DMS79 treated with DMSO at 0.1 percent for 48 hours (cell line): ENCODE data around the gene AHDC1.
"Not testable (repeated sequence)": the region's sequence is repeated elsewhere in the genome, so short reads cannot be mapped to it uniquely, and the experiment has no call there.

ENCODE experiments used
- DNase-seq: peaks from one replicate; lab custom pipeline; 2025; lab: John Stamatoyannopoulos, UW

The AHDC1 gene

DNA sequence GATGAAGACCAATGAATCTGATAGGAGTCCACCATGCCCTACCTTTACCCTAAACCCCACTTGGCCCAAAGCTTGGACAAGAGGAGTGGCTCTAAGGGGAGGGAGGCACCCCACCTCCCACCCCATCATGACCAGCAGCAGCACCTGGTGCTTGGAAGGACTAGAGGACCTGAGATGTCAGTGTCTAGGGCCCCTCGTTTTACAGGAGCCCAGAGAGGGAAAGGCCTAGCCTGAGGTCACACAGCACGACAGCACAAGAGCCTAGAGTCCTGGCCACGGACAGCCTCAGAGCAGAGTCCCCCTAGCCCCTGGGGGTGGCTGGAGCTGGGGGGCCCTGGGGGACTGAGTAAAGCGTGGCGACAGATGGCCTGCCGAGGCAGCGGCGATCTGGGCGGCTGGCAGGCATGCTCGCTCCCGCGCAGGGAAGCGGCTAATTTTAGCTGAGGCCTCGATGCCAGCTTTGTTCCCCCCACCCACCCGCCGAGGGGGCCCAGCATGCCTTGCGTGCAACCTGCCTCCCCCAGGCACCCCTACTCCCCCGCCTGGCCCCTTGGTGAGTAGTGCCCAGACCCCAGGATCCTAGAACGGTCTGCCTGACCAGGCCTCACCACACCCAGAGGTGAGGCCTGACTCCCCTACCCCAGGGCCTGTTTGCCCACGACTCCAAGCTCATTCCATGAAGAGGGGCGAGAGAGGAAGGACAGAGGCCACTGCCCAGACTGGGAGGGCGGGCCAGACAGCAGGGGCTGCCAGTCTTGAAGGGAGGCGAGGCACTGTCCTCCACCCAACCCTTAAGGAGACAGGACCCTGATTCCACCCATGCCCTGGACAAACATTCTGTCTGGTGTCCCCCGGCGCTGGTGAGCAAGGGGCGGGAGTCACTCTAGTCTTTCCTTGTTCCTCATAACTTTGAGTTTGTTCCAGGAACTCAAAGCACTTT lies 39.0 kb downstream of the AHDC1 start:
- no peak for DNase-seq

DNA sequence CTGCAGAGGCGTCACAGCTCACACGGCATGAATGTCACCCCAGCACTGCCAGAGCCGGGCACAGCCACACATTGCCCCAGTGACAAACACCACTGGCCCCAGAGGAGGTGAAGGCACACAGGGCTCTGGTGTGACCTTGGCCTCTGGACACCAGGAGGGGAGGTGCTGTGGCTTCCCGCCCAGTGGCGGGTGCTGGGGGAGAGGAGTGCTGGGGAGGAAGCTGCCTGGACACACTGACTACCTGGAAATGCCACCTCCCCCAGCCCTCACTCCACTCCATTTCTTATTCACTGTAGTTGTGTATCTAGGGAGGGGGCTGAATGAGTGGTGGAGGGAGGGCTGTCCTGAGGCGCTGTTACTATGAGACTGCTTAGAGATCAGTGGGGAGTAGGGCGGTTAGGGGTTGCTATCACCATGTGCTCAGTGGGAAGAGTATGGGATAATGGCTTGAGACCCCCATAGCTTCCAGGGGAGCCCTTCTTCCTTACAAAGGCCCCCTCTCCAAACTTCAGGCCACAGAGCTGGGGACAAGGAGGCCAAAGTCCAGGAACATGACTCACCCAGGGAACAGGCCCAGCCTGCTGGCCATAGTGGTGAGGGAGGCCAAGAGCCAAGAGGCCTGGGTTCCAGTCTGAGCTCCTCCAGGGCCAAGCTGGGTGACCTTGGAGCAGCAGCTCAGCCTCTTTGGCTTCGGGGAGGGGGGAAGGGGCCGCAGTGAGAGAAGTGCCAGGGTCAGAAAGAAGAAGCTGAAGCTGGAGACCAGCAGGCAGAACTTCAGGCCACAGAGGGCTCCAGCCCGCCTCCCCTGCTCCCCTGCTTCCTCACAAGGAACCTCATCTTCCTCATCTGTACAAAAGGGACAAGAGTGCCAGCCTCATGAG lies 40.1 kb downstream of the AHDC1 start:
- DNase-seq: no peak

DNA sequence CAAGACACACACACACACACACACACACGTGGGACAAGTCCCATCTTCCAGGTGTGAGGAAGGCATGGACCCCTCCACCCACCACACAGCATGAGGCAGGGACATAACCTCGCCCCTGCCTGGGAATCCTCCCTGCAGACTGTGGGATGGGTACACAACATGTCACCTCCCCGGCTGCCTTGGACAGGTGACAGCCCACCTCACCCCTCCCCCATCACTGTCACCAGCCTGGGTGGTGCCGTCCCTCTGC lies 40.7 kb downstream of the AHDC1 start:
- no peak for DNase-seq

DNA sequence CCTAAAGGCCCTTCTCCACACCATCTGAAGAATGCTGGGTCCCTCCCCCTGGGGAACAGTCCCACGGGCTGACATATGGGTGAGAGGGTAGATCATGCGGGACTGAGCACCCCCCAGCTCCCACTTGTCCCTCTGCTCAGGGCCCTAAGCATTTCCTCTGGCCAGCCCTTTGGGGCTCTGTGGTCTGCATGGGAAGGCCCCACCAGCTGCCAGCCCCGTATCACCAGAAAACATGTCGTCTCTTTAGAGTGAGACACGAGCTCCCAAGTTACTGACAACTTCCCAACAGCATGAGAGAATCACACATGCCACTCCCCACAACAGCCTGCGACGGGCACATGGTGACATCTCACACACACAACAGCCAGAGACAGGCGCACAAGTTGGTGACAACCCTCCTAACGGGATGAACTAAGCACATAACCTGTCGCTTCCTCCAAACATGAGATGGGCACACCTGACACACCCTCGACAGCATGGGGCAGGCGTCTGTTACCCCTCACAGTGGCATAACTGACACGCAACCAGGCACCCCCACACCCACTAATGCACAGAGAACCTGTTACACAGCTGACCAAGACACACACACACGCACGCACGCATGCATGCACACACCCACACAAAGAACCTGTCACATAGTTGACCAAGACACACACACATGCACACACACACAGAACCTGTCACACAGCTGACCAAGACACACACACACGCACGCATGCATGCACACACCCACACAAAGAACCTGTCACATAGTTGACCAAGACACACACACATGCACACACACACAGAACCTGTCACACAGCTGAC lies 41.2 kb downstream of the AHDC1 start:
- DNase-seq: no peak

DNA sequence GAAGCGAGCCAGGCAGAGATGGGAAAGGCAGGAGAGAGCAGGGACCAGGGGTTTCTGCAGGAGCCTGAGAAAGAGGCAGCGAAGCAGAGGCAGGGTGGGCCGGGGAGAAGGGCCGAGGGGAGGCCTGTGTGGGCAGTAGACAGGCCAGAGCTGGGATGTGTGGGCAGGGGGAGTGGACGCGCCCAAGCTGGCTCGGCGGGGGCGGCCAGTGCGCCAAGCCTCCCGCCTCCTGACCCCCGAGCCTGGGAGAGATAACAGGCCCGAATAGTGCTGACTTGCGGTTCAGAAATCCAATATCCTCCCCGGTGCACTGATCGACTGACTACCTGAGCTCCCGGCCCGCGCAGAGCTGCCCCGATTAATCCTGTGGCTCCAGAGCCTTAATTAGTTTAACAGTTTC lies 41.9 kb downstream of the AHDC1 start:
- no peak for DNase-seq

DNA sequence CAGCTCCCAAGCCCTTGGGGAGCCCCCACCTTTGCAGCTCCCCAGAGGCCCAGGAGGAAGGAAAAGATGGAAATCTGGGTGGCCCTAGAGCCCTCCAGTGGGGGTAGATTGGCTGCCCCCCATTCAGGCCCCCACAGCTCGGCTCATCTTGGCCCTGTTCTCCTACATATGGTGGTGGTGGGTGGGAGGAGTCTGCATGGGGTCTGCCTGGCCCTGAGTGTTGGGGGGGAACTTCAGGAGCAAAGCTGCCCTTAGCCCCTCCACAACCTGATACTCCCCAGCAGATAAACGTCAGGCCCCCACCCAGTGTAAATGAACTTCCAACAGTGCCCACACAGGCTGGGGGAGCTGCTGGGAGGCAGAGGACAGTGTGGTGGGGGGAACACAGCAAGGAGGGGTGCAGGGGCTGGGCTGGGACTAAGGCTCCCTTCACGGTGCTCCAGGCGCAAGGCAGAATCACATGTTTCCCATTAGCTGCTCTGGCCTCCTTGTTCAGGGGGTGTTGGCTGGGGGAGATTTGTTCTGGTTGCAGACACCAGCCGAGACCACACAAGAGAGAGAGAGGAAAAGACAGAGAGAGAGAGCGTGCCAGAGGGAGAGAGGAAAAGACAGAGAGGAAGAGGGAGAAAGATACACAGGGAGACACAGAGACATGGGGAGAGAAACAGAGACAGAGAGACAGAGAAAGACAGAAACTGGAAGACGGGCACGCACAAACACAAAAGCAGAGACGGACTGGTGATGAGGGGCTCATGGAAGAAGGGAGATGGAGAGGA lies 42.6 kb downstream of the AHDC1 start:
- DNase-seq: no peak

DNA sequence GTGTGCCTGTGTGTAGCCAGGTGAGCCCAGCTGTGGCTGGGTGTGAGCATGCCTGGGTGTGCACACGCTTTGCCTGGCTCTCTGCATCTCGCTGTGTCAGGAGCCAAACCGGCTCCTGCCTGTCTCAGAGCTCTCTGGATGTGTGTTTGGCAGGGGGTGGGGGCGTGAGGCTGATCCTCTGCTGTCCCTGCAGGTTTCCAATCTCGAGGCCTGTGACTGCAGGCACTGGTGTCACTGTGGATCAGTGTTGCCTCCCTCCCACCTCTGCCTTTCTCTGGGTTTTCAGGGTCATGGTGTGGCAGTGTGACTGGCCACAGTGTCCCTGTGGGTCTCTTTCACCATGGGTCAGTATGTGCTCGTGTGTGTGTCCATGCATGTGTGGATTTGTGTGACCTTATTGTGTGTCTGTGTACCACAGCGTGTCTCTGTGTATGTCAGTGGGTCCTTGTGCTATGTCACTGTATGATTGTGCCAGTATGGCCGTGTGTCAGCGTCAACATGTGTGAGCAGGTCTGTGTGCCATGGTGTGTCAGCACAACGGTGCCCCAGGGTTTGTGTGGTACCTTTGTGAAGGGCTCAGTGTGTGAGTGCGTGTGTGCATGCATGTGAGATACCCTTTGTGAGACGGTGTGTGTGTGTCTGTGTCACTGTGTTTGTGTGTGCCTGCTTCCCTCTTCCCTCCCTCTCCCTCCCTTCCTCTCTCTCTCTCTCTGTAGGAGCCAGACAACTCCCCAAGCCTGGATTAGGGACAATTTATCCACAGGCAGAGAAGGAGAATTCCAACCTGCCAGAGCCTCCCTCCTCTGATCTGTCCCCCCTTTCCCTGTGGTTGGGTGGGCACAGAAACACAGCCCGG lies 43.4 kb downstream of the AHDC1 start:
- DNase-seq: no peak

DNA sequence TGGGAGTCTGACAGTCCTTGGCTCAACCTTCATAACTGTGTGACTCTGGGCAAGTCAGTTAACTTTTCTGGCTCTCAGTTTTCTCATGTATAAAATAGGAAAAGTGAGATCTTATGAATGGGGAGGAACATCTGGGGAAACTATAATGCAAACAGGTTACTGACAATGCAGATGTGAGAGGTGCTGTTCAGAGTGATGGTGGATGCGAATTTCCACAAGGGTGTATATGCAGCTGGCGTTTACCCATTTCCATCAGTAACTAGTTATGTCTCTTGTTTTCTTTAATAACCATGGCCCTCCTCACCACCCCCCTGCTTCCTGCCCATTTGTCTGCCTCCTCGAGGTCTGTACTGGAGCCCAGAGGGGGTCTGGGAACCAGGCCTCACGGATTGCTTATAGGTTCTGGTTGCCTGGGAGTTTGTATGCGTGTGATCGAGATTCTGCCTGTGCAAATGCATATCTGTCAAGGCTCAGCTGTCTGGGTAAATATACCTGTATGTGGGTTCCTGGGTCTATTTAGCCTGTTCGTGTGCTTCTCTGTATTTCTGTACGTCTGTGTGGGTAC lies 44.4 kb downstream of the AHDC1 start:
- DNase-seq: no peak

DNA sequence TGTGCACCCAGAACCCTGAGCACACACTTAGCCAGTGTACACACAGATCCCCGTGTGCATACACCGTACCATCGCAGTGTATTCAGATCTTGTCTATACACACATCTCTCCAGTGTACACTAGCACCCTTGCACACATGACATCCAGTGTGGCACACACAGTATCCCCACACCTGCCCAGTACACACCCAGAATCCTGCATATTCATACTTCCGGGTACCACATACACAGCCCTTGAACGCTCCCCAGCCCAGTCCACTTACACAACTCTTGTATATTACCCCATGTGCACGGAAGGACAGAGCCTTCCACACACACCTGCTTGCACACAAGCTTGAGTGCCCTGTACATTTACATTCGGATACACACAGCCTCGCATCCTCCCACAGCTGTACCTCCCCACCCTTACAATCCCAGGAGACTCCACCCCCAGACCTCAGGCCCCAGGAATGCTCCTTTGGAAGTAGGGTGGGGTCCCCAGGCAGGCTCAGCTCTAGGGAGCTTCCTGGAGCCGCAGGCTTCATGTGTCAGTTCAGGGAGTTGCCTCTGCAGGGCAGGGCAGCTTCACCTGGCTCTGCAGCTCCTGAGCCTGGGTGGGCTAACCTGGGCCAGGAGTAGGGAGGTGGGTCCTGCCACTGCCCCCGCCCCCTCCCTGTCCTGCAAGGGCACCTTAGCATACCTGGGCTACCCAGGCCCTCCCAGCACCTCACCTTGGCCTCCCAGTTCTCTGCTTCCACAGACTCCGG lies 46.2 kb downstream of the AHDC1 start:
- no peak for DNase-seq

DNA sequence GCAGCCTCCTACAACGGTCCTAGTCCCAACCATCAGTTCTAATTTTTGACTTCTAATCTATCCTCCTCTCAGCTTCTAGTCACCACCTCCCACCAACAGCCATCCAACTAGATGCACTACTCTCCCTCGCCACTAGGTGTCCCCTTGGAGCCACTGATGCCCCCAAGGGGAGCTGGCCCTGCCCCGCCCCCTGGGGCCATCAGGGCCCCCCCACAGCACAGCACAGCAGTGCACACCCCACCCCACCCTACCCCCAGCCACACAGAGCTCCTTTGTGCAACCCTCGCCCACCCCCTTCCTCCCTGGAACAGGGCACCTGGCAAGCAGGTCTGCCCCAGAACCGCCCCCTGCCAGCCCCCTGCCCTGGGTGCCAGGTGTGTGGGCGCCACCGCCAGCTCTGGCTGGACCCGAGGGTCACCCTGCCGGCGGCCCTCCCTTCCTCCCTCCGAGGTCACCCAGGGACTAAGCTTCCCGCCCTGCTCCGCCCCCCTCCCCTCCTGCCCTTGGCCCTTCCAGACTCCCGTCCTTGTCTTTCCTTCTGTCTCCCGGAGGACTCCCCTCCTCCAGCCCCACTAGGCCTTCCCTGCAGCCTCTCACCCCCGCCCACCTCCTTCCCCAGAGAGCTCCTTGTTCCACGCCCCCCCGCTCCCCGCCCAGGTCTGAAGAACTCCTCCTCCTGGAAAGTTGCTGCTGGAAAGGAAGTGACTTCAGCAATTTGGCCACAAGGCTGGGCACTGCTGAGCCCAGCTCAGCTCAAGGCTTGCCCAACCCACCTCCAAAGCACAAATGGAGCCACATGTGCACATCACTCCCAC lies 47.0 kb downstream of the AHDC1 start:
- DNase-seq: peak; percentile 72

DNA sequence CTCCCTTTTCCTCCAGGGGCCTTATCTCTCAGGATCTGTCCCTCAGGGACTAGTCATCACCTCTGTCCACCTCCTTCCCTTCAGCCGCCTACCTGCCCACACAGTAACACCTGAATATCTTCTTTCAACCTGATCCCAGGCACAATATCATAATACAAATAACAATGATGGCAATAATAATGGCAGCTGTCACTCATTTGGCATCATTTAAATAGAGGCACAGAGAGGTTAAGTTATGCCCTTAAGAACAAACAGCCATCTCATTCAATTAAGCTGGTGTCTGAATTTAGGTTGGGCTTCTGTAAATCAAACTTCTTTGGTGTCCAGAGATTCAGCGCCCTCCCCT lies 47.5 kb downstream of the AHDC1 start:
- no peak for DNase-seq

DNA sequence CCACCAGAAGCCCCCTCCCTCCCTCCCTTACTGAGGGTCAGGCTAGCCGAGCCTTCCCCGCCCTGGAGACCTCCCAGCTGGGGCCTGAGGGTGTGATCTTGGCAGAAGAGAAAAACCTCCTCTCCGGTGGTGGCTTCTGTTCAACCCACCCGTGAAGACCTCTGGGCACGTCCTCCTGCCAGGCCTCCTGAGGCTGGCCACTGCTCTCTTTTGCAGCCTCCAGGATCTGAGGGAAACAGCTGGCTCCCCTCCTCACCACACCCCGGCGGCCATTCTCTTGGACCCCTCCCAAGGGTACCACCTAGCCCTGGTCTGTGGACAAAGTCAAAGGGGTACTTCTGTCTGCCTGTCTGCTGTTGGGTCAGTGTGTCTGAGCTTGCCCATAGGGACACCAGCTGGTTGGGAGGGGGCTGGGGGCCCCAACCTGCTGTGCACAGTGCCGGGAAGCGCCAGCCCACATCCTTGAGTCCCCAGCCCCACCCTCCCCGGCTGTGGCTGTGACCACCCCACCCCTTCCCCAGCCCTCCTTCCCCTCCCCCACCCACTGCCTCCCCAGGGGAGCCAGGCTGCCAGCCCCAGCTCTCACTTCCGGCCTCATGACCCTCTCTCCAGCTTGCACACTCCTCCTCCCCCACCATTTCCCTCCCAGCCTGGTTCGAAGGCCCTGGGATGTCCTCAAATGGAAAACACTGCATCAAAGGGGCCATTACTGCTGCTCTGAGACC lies 48.1 kb downstream of the AHDC1 start:
- no peak for DNase-seq

DNA sequence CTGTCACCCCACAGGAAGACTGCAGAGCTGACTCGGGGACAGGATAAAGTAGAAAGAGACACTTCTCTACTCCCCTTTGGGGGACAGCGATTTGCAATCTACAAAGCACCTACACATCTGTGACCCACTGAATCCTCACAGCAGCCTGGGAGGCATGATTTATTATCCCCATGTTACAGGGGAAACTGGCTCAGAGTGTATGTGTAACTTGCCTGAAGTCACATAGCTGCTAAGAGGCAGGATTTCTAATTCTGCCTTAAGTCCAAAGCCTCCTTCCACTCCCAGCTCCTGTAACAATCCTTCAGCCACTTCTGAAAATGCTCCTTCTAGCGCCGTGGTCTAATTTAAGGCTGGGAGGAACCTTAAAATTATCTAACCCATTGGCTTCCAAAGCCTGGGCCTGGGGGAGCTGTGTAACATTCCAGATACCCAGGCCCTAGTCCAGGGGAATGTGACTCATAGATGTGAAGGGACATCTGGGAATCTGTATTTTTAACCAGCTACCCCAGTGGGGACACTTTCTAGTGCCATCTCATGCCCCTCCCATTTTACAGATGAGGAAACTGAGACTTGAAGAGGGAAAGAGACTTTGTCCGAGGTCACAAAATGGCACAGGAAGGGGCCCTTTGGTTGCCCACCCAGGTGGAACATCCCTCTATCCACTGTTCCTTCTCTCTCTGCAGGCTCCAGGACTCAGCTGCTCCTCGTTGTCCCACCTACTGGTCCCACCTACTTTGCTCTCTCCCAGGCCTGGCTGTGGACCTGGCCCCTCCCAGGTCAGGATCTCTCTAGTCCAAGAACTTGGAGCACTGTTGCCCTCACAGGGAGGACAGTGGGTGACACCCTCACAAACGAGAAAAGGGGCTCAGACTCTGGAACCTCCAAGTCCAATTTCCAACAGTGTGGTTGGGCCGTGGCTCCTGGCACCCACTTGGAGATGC lies 48.9 kb downstream of the AHDC1 start:
- DNase-seq: no peak

DNA sequence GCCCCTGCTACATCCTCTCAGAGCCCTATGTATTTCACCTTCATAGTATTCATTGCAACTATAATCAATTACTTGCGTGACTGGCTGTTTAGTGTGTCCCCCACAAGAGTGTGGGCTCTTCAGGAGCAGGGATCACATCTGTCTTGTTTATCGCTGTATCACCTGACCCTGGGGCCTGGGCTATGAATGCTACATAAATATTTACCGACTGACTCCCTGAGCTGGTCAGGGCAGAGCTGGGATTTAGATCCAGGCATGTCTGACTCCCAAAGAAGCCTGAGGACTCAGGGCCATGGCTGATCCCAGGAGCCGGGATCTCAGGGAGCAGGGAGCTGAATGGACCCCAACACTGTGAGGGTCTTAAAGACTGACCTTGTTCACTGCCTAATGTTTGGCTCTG lies 49.7 kb downstream of the AHDC1 start:
- DNase-seq: no peak

DNA sequence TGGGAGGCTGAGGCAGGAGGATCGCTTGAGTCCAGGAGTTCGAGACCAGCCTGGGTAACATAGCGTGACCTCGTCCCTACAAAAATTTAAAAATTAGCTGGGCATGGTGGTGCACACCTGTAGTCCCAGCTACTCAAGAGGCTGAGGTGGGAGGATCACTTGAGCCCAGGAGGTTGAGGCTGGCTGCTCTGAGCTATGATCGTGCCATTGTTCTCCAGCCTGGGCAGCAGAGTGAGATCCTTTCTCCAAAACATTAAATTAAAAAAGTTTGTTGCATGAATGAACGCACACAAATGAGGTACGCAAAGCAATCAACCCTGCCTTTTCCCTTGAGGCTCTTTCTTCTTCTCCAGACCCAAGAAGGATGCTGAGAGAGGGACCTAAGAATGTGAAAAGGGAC lies 50.1 kb downstream of the AHDC1 start:
- DNase-seq: not testable (repeated sequence)

DNA sequence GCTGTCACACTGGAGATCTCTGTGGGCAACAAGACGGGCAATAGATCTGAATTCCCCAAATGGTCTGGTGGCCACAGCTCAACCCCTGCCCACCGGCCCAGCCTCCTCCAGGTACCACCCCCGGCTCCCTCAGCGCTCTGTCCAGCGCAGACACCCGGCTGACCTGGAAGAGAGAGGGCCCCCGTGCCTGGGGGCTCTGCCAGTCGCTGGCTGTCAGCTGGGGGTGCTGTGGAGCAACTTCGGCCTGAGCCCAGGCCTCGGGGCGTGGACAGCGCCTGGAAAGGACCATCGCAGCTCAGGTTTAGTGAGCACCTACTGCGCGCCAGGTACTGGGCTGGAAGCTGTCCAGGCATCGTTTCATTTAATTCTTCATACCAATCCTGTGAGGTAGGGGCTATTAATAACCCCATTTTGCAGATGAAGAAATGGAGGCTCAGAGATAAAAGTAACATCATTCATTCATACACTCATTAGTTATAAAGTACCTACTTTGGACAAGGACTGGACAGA lies 51.0 kb downstream of the AHDC1 start:
- DNase-seq: no peak

DNA sequence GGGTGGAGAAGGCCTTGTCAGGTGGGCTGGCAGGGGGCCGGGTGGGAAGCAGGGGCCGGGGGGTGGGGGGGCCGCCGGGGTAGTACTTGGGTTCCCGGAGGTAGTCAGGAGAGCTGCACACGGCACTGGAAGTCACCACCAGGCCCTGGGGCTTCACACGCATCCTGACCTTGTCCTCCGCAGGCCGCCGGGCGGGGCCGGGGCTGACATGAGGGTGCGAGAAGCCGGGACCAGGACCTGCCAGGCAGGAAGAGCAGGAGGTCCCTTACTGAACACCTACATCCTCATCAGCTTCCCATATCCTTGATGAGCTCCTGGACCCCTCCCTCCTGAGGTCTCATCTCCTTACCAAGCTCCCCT lies 52.0 kb downstream of the AHDC1 start:
- no peak for DNase-seq
